ENCODE results near the gene KCNC4. TPM values are rescaled to one million over a fixed set of nuclear protein-coding genes. Genes with fewer than 3 reads are reported as not detected.

Gene KCNC4
- total and polyA plus RNA-seq, 2 of the 13 experiments (the other 11 are each of a cell fraction or from before 2014, with no cell fraction given), result 0.24 to 0.66 TPM

GRCh38 chr1:110242731-110243130 is 32.6 kb downstream of the KCNC4 start:
- H3K9ac ChIP-seq (ENCODE audit: insufficient read depth, low read depth, low read length), result no peak overlapping the region
- H3K4me3 ChIP-seq (replicated peaks in 1 of 3; ENCODE audit: insufficient read depth in 1 of 3, low read depth in 2 of 3, low read length in 3 of 3), result no peak overlapping the region
- no peak for TF ChIP-seq ZNF160 (CRISPR knock-in tag; IDR thresholded peaks at IDR 0.05)
- no peak for TF ChIP-seq KDM3A (CRISPR knock-in tag; IDR thresholded peaks at IDR 0.05; ENCODE audit: low read depth)
- TF ChIP-seq JDP2 (CRISPR knock-in tag; IDR thresholded peaks at IDR 0.05; ENCODE audit: borderline replicate concordance), result no peak
- no peaks in the 10 kb centered on the region for H3K9me3 ChIP-seq (ENCODE audit: low read length)
- in situ Hi-C loops (cut with HindIII; ENCODE audit: extremely low pct_ligation_motif_present, low pct_unique_long_range_greater_than_20kb), result no loop called here
- WGBS (ENCODE audit: low lambda C conversion rate), result 6% methylated on average over 3 of the region's 4 CpGs
- no peaks in the 10 kb centered on the region for H3K4me1 ChIP-seq (ENCODE audit: insufficient read depth, low read length)
- ChIA-PET POLR2A (no interaction called here), CTCF (ENCODE audit: low intra/inter-chr PET ratio, low total read pairs) (no interaction called here)
- BruUV-seq (replicated peaks), result no TSS peak
- no peak overlapping the region for H2AFZ ChIP-seq (ENCODE audit: low read length)
- intact Hi-C loops (cut with micrococcal nuclease; ENCODE audit: unreplicated experiment), result no loop called here
- no peaks in the 10 kb centered on the region for H4K20me1 ChIP-seq (ENCODE audit: insufficient read depth, low read length)
- FAIRE-seq (no peak), ATAC-seq (no peak), DNase-seq (ENCODE audit: low spot score) (no peak)
- H3K27me3 ChIP-seq (ENCODE audit: control insufficient read depth in 1 of 2, insufficient read depth in 2 of 2, low read length in 2 of 2), result peaks cover 7 to 51% of the 10 kb centered on the region in 2 experiments; a peak in 3 of 5 replicates
- H3K79me2 ChIP-seq (ENCODE audit: insufficient read depth, low read length), result no peaks in the 10 kb centered on the region
- no peak overlapping the region for H3K4me2 ChIP-seq (ENCODE audit: low read depth, low read length)
- no peak overlapping the region for H3K27ac ChIP-seq (ENCODE audit: extremely low read length, insufficient read depth, low read length)
- no peaks in the 10 kb centered on the region for H3K36me3 ChIP-seq (replicated peaks in 1 of 2; ENCODE audit: control insufficient read depth in 1 of 2, insufficient read depth in 2 of 2, low read length in 2 of 2)

GRCh38 chr1:110243146-110243545 is 33.0 kb downstream of the KCNC4 start:
- H3K27me3 ChIP-seq (ENCODE audit: control insufficient read depth in 1 of 2, insufficient read depth in 2 of 2, low read length in 2 of 2), result peaks cover 7 to 47% of the 10 kb centered on the region in 2 experiments; a peak in 3 of 5 replicates
- no peak for DNase-seq (ENCODE audit: low spot score)
- no peaks in the 10 kb centered on the region for H3K79me2 ChIP-seq (ENCODE audit: insufficient read depth, low read length)
- BruUV-seq (replicated peaks), result no TSS peak
- no peaks in the 10 kb centered on the region for H4K20me1 ChIP-seq (ENCODE audit: insufficient read depth, low read length)
- no peak for ATAC-seq
- no peaks in the 10 kb centered on the region for H3K9me3 ChIP-seq (ENCODE audit: low read length)
- no peaks in the 10 kb centered on the region for H3K4me1 ChIP-seq (ENCODE audit: insufficient read depth, low read length)
- intact Hi-C loops (cut with micrococcal nuclease; ENCODE audit: unreplicated experiment), result no loop called here
- TF ChIP-seq KMT2B (CRISPR knock-in tag; IDR thresholded peaks at IDR 0.05), result no peak
- no peak overlapping the region for H3K27ac ChIP-seq (ENCODE audit: extremely low read length, insufficient read depth, low read length)
- in situ Hi-C loops (cut with HindIII; ENCODE audit: extremely low pct_ligation_motif_present, low pct_unique_long_range_greater_than_20kb), result no loop called here
- ChIA-PET CTCF (ENCODE audit: low intra/inter-chr PET ratio, low total read pairs) (no interaction called here), POLR2A (no interaction called here)
- H2AFZ ChIP-seq (ENCODE audit: low read length), result no peak overlapping the region
- H3K4me3 ChIP-seq (replicated peaks in 1 of 3; ENCODE audit: insufficient read depth in 1 of 3, low read depth in 2 of 3, low read length in 3 of 3), result no peak overlapping the region
- no peak overlapping the region for H3K4me2 ChIP-seq (ENCODE audit: low read depth, low read length)
- no peaks in the 10 kb centered on the region for H3K36me3 ChIP-seq (replicated peaks in 1 of 2; ENCODE audit: control insufficient read depth in 1 of 2, insufficient read depth in 2 of 2, low read length in 2 of 2)
- FAIRE-seq, result no peak
- no peak overlapping the region for H3K9ac ChIP-seq (ENCODE audit: insufficient read depth, low read depth, low read length)
- 22% methylated on average over 5 of the region's 7 CpGs for WGBS (ENCODE audit: low lambda C conversion rate)
